Keratinocyte (primary cell): ENCODE measurements around the gene ZNF610. TPM values are rescaled to one million over a fixed set of nuclear protein-coding genes. Genes with fewer than 3 reads are reported as not detected.

Experiments
- DNase-seq: peaks from one replicate; pipeline ENCODE4 v3.0.0-alpha.2; 2011; ENCODE audit warnings: low read depth, missing footprints, low spot score
- FAIRE-seq: peaks from 2 replicates; lab custom pipeline; 2011; peaks lifted over from hg19 to GRCh38; lab: Jason Lieb, UNC
- H2AFZ ChIP-seq: 2 replicates; pipeline ENCODE4 v1.6.0; 2012; ENCODE audit warnings: low read length, control low read depth, inconsistent platforms; ENCODE audit not compliant: control insufficient read depth
- H3K27ac ChIP-seq: 2 replicates; pipeline ENCODE4 v1.5.1; 2011; ENCODE audit warnings: low read length; ENCODE audit not compliant: control insufficient read depth, insufficient read depth
- H3K27me3 ChIP-seq: 3 replicates; pipeline ENCODE4 v1.6.0; 2011; ENCODE audit warnings: low read length; ENCODE audit not compliant: control insufficient read depth, insufficient read depth; ENCODE audit errors: extremely low read depth
- H3K36me3 ChIP-seq, 2 experiments: 2 replicates in 1 of 2; 3 replicates in 1 of 2; pipeline ENCODE4 v1.5.1; 2011; ENCODE audit warnings: low read length in 2 of 2, mild to moderate bottlenecking in 1 of 2; ENCODE audit not compliant: control insufficient read depth in 2 of 2, insufficient read depth in 2 of 2; ENCODE audit errors: extremely low read depth in 1 of 2
- H3K4me1 ChIP-seq: 3 replicates; pipeline ENCODE4 v1.5.1; 2011; ENCODE audit warnings: low read length; ENCODE audit not compliant: control insufficient read depth, insufficient read depth; ENCODE audit errors: extremely low read depth
- H3K4me2 ChIP-seq: 3 replicates; pipeline ENCODE4 v1.6.0; 2011; ENCODE audit warnings: low read depth, low read length; ENCODE audit not compliant: control insufficient read depth, insufficient read depth; ENCODE audit errors: extremely low read depth
- H3K4me3 ChIP-seq, 3 experiments: fragments of 200-600 bp in 1 of 3; sonication (generic) in 1 of 3; 2 replicates in 2 of 3; 3 replicates in 1 of 3; pipeline ENCODE4 v1.5.1; 2011 to 2016; ENCODE audit warnings: low read length in 3 of 3, mild to moderate bottlenecking in 3 of 3, control low read depth in 2 of 3, inconsistent platforms in 1 of 3, low read depth in 1 of 3, mixed read lengths in 1 of 3, mixed run types in 1 of 3, moderate library complexity in 1 of 3; ENCODE audit not compliant: control insufficient read depth in 2 of 3, insufficient read depth in 2 of 3; ENCODE audit errors: extremely low read depth in 1 of 3
- H3K79me2 ChIP-seq: 2 replicates; pipeline ENCODE4 v1.6.0; 2012; ENCODE audit warnings: low read length; ENCODE audit not compliant: control insufficient read depth, insufficient read depth
- H3K9ac ChIP-seq: 3 replicates; pipeline ENCODE4 v1.6.0; 2011; ENCODE audit warnings: low read length; ENCODE audit not compliant: control insufficient read depth, insufficient read depth; ENCODE audit errors: extremely low read depth
- H3K9me1 ChIP-seq: 3 replicates; pipeline ENCODE4 v1.6.0; 2011; ENCODE audit warnings: low read length; ENCODE audit not compliant: control insufficient read depth, insufficient read depth; ENCODE audit errors: extremely low read depth
- H3K9me3 ChIP-seq: 2 replicates; pipeline ENCODE4 v1.5.1; 2012; ENCODE audit warnings: low read depth, low read length; ENCODE audit not compliant: control insufficient read depth
- H4K20me1 ChIP-seq: 3 replicates; pipeline ENCODE4 v1.6.0; 2011; ENCODE audit warnings: low read length; ENCODE audit not compliant: control insufficient read depth, insufficient read depth; ENCODE audit errors: extremely low read depth
- EZH2 ChIP-seq: IDR thresholded peaks from one replicate; pipeline ENCODE4 v1.6.1; 2012; ENCODE audit warnings: inconsistent platforms, mild to moderate bottlenecking, low read length, moderate library complexity
- dilution Hi-C: fragments of 300-500 bp; cut with MboI; formaldehyde crosslinking; loops from one replicate; pipeline ENCODE4 v1.7.0; 2020; ENCODE audit warnings: low sequenced_read_pairs; ENCODE audit not compliant: extremely low pct_ligation_motif_present
- polyA minus RNA-seq, 3 experiments: library from RNA; depleted of rRNA, polyadenylated mRNA; stranded (reverse); fragments of >200 nt; gene quantifications; 1 replicate in 1 of 3; 2 replicates in 1 of 3; 3 replicates in 1 of 3; pipeline ENCODE4 v1.2.3, GENCODE V29; 2011
- polyA plus RNA-seq, 5 experiments: library from polyadenylated mRNA; depleted of rRNA in 3 of 5; stranded (reverse) in 3 of 5; stranded (forward) in 1 of 5; unstranded in 1 of 5; fragments of >200 nt; gene quantifications; 1 replicate in 1 of 5; 2 replicates in 3 of 5; 3 replicates in 1 of 5; pipeline versions ENCODE4 v1.2.1 to v1.2.3, GENCODE V29; 2011 to 2012; ENCODE audit warnings: missing spikeins in 2 of 5, low read depth in 1 of 5, low replicate concordance in 1 of 5
- TF ChIP-seq, protein P1 (sequence below), 3 experiments: IDR thresholded peaks in 1 of 3; conservative IDR thresholded peaks in 1 of 3; optimal IDR thresholded peaks in 1 of 3; 2 replicates in 2 of 3; 3 replicates in 1 of 3; pipeline versions ENCODE3 to v1.5.1; 2011; ENCODE audit warnings: low read length in 3 of 3, mild to moderate bottlenecking in 3 of 3, moderate library complexity in 2 of 3, control low read depth in 1 of 3, inconsistent platforms in 1 of 3; ENCODE audit not compliant: insufficient read depth in 2 of 3; ENCODE audit errors: extremely low read depth in 1 of 3

ZNF610 gene
- polyA plus RNA-seq, result 0.78 to 1.8 TPM (median 1.7 TPM) in 3 replicates
- 1.2 TPM for polyA plus RNA-seq (2011; ENCODE audit: low read depth)
- polyA plus RNA-seq (2011; cell fraction: cytosol; rRNA removed), result 1.7 and 3.1 TPM in 2 replicates
- polyA plus RNA-seq (2011; cell fraction: nucleus; rRNA removed), result 2.8 and 5.1 TPM in 2 replicates
- polyA plus RNA-seq (2012; ENCODE audit: low replicate concordance), result 1.3 and 2.4 TPM in 2 replicates
- polyA minus RNA-seq, result 0.82 to 5.7 TPM (median 4.4 TPM) in 3 replicates
- 2.1 TPM for polyA minus RNA-seq (2011; cell fraction: cytosol; rRNA and poly(A)+ RNA removed)
- polyA minus RNA-seq (2011; cell fraction: nucleus; rRNA and poly(A)+ RNA removed), result 1.5 and 3.8 TPM in 2 replicates

DNA sequence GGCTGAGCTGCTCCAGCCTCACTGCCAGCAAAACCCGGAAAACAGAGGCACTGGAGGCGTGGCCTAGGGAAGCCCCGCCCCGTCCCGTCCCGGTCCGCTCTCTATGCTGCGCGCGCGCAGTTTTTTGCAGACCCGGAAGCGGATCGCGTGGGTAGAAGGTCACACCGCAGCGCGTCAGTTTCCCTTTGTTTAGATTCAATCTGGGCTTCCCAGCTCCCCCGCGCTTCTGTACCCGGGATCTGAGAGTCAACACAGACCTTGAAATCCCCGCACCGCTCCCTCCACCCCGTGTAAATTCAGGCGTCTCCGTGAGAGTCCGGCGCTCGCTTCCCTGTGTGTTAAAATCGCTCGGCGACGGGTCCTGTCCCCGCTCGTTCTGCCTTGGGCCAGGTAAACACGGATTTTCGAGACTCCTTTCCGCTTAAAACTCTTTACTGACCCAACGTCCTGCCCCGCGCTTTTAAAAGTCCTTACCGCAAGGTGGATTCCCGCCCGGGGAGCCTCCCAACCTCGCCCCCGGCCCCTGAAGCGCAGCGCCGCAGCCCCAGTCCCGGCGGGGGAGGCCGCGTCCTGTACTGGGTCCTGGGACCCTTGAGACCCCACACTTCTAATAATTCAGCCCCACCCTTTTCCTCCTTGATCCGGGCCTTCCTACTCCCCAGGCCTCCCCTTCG is at the start of gene ZNF610:
Gene ZNF610 (plus strand): TSS at position 127 of the 674 bp plus-strand sequence. CDS start 12,930 bp downstream, outside the sequence.
- Histone ChIP-seq H2AFZ (peak within 1 kb of the TSS; percentile 90), H3K36me3 (no peaks in the 10 kb centered on the region), H3K4me1 (peaks cover 2% of the 10 kb centered on the region), H3K4me2 (peak within 1 kb of the TSS; percentile 67), H3K4me3 (peak within 1 kb of the TSS; percentile 79 to 84 (median 80)), H3K27me3 (no peaks in the 10 kb centered on the region), H3K9me1 (no peaks in the 10 kb centered on the region), H4K20me1 (no peaks in the 10 kb centered on the region), H3K9me3 (peaks cover 10% of the 10 kb centered on the region), H3K79me2 (no peaks in the 10 kb centered on the region), H3K27ac (peak within 1 kb of the TSS; percentile 44), H3K9ac (peak within 1 kb of the TSS; percentile 82)
- FAIRE-seq (no peak), DNase-seq (no peak)
- dilution Hi-C loops, result no loop called here
- TF ChIP-seq EZH2, result no peak
- TF ChIP-seq, protein P1, sequence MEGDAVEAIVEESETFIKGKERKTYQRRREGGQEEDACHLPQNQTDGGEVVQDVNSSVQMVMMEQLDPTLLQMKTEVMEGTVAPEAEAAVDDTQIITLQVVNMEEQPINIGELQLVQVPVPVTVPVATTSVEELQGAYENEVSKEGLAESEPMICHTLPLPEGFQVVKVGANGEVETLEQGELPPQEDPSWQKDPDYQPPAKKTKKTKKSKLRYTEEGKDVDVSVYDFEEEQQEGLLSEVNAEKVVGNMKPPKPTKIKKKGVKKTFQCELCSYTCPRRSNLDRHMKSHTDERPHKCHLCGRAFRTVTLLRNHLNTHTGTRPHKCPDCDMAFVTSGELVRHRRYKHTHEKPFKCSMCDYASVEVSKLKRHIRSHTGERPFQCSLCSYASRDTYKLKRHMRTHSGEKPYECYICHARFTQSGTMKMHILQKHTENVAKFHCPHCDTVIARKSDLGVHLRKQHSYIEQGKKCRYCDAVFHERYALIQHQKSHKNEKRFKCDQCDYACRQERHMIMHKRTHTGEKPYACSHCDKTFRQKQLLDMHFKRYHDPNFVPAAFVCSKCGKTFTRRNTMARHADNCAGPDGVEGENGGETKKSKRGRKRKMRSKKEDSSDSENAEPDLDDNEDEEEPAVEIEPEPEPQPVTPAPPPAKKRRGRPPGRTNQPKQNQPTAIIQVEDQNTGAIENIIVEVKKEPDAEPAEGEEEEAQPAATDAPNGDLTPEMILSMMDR (optimal IDR thresholded peaks at IDR 0.05 in 1 of 3, IDR thresholded peaks at IDR 0.05 in 1 of 3, conservative IDR thresholded peaks at IDR 0.05 in 1 of 3; ENCODE audit: extremely low read depth in 1 of 3, insufficient read depth in 2 of 3, low read length in 3 of 3), result no peak

DNA sequence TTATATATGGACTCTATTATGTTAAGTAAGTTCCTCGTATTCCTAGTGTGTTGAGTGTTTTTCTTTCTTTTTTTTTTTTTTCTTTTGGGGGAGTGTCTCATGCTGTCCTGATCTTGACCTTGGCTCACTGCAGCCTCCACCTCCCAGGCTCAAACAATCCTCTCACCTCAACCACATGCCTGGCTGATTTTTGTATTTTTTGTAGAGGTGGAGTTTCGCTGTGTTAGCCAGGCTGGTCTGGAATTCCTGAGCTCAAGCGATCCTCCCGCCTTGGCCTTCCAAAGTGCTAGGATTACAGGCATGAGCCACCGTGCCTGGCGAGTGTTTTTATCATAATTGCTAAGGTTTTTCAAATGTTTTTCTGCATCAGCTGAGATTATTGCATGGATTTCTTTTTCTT is 49.8 kb upstream of the ZNF610 start:
- H4K20me1 ChIP-seq, result no peaks in the 10 kb centered on the region
- no peak for DNase-seq
- dilution Hi-C loops, result no loop called here
- H3K4me1 ChIP-seq, result no peaks in the 10 kb centered on the region
- TF ChIP-seq, protein P1 (optimal IDR thresholded peaks at IDR 0.05 in 1 of 3, IDR thresholded peaks at IDR 0.05 in 1 of 3, conservative IDR thresholded peaks at IDR 0.05 in 1 of 3; ENCODE audit: extremely low read depth in 1 of 3, insufficient read depth in 2 of 3, low read length in 3 of 3), result no peak
- TF ChIP-seq EZH2, result no peak
- peaks cover 16 to 28% of the 10 kb centered on the region in 2 experiments for H3K36me3 ChIP-seq
- no peak for FAIRE-seq
- peaks cover 5% of the 10 kb centered on the region for H3K9me3 ChIP-seq
- H3K9ac ChIP-seq, result no peak overlapping the region
- no peaks in the 10 kb centered on the region for H3K9me1 ChIP-seq
- H2AFZ ChIP-seq, result no peak overlapping the region
- H3K4me3 ChIP-seq, result no peak overlapping the region
- no peak overlapping the region for H3K4me2 ChIP-seq
- no peak overlapping the region for H3K27ac ChIP-seq
- no peaks in the 10 kb centered on the region for H3K27me3 ChIP-seq
- H3K79me2 ChIP-seq, result peaks cover 4% of the 10 kb centered on the region
